HepG2 (cell line): ENCODE measurements around the gene LRRC3.

Experiments
- DMTF1 ChIP-seq: sonication (generic); formaldehyde crosslinking; IDR thresholded peaks from 2 replicates; pipeline ENCODE4 v1.4.0; 2020; ENCODE audit warnings: mild to moderate bottlenecking, missing genetic modification reagents
- E2F5 ChIP-seq: sonication (generic); formaldehyde crosslinking; conservative IDR thresholded peaks from 2 replicates; pipeline ENCODE4 v1.4.0; 2020; ENCODE audit warnings: missing genetic modification reagents
- EZH2 ChIP-seq: conservative IDR thresholded peaks from 2 replicates; pipeline ENCODE4 v1.6.1; 2012; ENCODE audit warnings: mild to moderate bottlenecking, low read depth, low read length, moderate library complexity
- IRX3 ChIP-seq: sonication (generic); formaldehyde crosslinking; IDR thresholded peaks from 2 replicates; pipeline ENCODE4 v1.8.1; 2023; ENCODE audit warnings: mild to moderate bottlenecking, low read depth, missing genetic modification reagents, borderline replicate concordance
- MXI1 ChIP-seq: IDR thresholded peaks from 3 replicates; pipeline ENCODE4 v1.6.1; 2012; ENCODE audit warnings: low read depth, low read length, inconsistent platforms, borderline replicate concordance
- NFE2L2 ChIP-seq: fragments of 150-350 bp; IDR thresholded peaks from 2 replicates; pipeline ENCODE4 v1.6.1; 2014; ENCODE audit warnings: low read length
- POLR2AphosphoS5 ChIP-seq: IDR thresholded peaks from 2 replicates; pipeline ENCODE4 v1.6.1; 2012; ENCODE audit warnings: low read depth, low read length
- RNF219 ChIP-seq: sonication (generic); formaldehyde crosslinking; IDR thresholded peaks from 2 replicates; pipeline ENCODE4 v1.5.0; 2020; ENCODE audit warnings: mild to moderate bottlenecking, missing genetic modification reagents
- ZBED4 ChIP-seq: sonication (generic); formaldehyde crosslinking; IDR thresholded peaks from 2 replicates; pipeline ENCODE4 v1.4.0; 2020; ENCODE audit warnings: missing genetic modification reagents, borderline replicate concordance
- ZBTB33 ChIP-seq: sonication (generic); formaldehyde crosslinking; IDR thresholded peaks from 2 replicates; pipeline ENCODE4 v1.4.0; 2020; ENCODE audit warnings: missing genetic modification reagents
- ZNF274 ChIP-seq: sonication (generic); formaldehyde crosslinking; IDR thresholded peaks from 2 replicates; pipeline ENCODE4 v1.5.1; 2020; ENCODE audit warnings: mild to moderate bottlenecking, missing genetic modification reagents

GRCh38 chr21:44425307-44425894 is 29.9 kb upstream of the LRRC3 start:
- no peak for TF ChIP-seq MXI1
- no peak for TF ChIP-seq IRX3 (CRISPR knock-in tag)
- no peak for TF ChIP-seq ZBED4 (CRISPR knock-in tag)
- no peak for TF ChIP-seq E2F5 (CRISPR knock-in tag)
- no peak for TF ChIP-seq ZNF274 (CRISPR knock-in tag)
- no peak for TF ChIP-seq DMTF1
- no peak for TF ChIP-seq NFE2L2
- TF ChIP-seq EZH2: no peak
- TF ChIP-seq RNF219 (CRISPR knock-in tag): no peak
- no peak for TF ChIP-seq POLR2AphosphoS5
- TF ChIP-seq ZBTB33 (CRISPR knock-in tag): no peak
